Dendritic cell treated with granulocyte-macrophage colony-stimulating factor and Interleukin-4, amounts not matched to agents 40 ng/mL and 50 ng/mL, for 4 days (primary cell): ENCODE measurements around the gene NUDT5.

Experiments
- H3K27ac Mint-ChIP-seq: one replicate; pipeline ENCODE4 v1.8.0; 2022; ENCODE audit warnings: mild to moderate bottlenecking, mixed read lengths
- H3K27me3 Mint-ChIP-seq: one replicate; pipeline ENCODE4 v1.8.0; 2022; ENCODE audit warnings: mild to moderate bottlenecking, mixed read lengths
- H3K36me3 Mint-ChIP-seq: one replicate; pipeline ENCODE4 v1.8.0; 2022; ENCODE audit warnings: low read depth, mixed read lengths
- H3K4me1 Mint-ChIP-seq: one replicate; pipeline ENCODE4 v1.8.0; 2022; ENCODE audit warnings: low read depth, mixed read lengths
- H3K4me3 Mint-ChIP-seq: one replicate; pipeline ENCODE4 v1.8.0; 2022; ENCODE audit warnings: mild to moderate bottlenecking, moderate library complexity, mixed read lengths
- H3K9me3 Mint-ChIP-seq: one replicate; pipeline ENCODE4 v1.8.0; 2022; ENCODE audit warnings: mixed read lengths
- intact Hi-C: fragments of 100-400 bp; cut with micrococcal nuclease; formaldehyde crosslinking; loops from one replicate; pipeline ENCODE4 v1.15.0; 2022

The NUDT5 gene

GRCh38 chr10:12129222-12130111 lies 66.2 kb downstream of the NUDT5 start, which contains the start of gene SEC61A2:
Gene SEC61A2, plus strand, starts transcription at chr10:12129677. Its CDS starts 111 bp downstream, at chr10:12129788.
- peaks cover 21% of the 10 kb centered on the region for H3K36me3 Mint-ChIP-seq
- peak within 1 kb of the TSS; percentile 84 for H3K4me3 Mint-ChIP-seq
- H3K9me3 Mint-ChIP-seq = no peaks in the 10 kb centered on the region
- peaks cover 4% of the 10 kb centered on the region for H3K27me3 Mint-ChIP-seq
- H3K4me1 Mint-ChIP-seq = peaks cover 24% of the 10 kb centered on the region
- intact Hi-C loops = loop anchor here (1.0 to 5.0 kb wide), 3 partner anchors 61 to 86 kb away; partner anchors contain the start of genes CDC123, DHTKD1 and NUDT5
- H3K27ac Mint-ChIP-seq = peak within 1 kb of the TSS; percentile 92

GRCh38 chr10:12121673-12122072 lies 74.0 kb downstream of the NUDT5 start:
- Mint-ChIP-seq H3K27me3 (no peaks in the 10 kb centered on the region), H3K27ac (no peak overlapping the region), H3K36me3 (peaks cover 82% of the 10 kb centered on the region), H3K4me3 (no peak overlapping the region), H3K9me3 (no peaks in the 10 kb centered on the region), H3K4me1 (no peaks in the 10 kb centered on the region)
- intact Hi-C loops = no loop called here
